ENCODE results near the gene CD302. TPM values are rescaled to one million over a fixed set of nuclear protein-coding genes. Genes with fewer than 3 reads are reported as not detected.
"Not testable (repeated sequence)": the region's sequence is repeated elsewhere in the genome, so short reads cannot be mapped to it uniquely, and the experiment has no call there.

Gene CD302
- total RNA-seq, 8 experiments from 2014 or later: 1.0 to 41.8 (median 4.4) TPM

DNA sequence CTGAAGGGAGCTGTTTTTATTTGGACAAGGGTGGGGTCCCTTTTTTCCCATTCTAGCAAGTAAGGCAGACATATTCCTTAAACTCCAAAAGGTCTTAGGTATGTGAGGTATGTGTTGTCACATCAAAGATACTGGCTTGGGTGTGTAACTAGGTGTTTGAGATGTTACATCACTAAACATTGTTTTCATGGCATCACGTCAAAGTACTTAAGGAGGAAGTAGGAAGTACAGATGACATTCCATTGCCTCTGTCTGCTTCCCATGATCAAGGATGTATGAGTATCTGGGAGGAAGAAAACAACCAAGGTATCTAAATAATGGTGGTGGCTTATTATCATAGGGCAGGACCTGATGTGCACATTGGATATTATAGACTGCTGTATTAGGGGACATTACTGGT lies 39.3 kb downstream of the CD302 start:
- peak in 1 of 8 experiments; percentile 63 for ATAC-seq (replicated peaks in 6 of 8)
- no peak overlapping the region for H3K27ac ChIP-seq

DNA sequence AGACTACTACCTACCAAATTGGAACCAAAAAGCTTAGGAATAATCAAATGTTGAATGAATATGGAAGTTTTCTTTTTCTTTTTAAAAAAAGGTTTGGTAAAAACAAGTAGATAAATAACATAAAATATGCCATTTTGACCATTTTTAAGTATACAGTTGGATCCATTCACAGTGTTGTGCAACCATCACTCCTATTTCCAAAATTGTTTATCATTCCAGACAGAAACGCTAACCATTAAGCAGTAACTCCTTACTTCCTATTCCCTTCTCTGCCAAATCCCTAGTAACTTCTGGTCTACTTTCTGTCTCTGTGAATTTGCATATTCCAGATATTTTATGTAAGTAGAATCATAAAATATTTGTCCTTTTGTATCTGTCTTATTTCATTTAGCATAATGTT lies 39.8 kb downstream of the CD302 start:
- Histone ChIP-seq H3K27ac (no peak overlapping the region), H3K4me1 (replicated peaks in 1 of 2) (no peaks in the 10 kb centered on the region), H3K4me3 (no peak overlapping the region)
- 0 to 100% (median 85%) methylated on average over 1 of the region's 1 CpG; no CpG with 5 or more reads in 2 of the 10 experiments for WGBS, 10 experiments
- ATAC-seq (replicated peaks in 6 of 8): no peak
- in situ Hi-C loops (cut with MboI; ENCODE audit: low pct_unique_long_range_greater_than_20kb in 2 of 9, low sequenced_read_pairs in 9 of 9, unreplicated experiment in 9 of 9): no loop called here

More for the DNA sequence above, 39.3 kb downstream of the CD302 start:
- in situ Hi-C loops (cut with MboI; ENCODE audit: low pct_unique_long_range_greater_than_20kb in 2 of 9, low sequenced_read_pairs in 9 of 9, unreplicated experiment in 9 of 9): no loop called here
- H3K4me1 ChIP-seq (replicated peaks in 1 of 2): no peaks in the 10 kb centered on the region
- no peak overlapping the region for H3K4me3 ChIP-seq
- WGBS, 10 experiments: 80 to 94% (median 92%) methylated on average over 1 of the region's 1 CpG; no CpG with 5 or more reads in 7 of the 10 experiments

DNA sequence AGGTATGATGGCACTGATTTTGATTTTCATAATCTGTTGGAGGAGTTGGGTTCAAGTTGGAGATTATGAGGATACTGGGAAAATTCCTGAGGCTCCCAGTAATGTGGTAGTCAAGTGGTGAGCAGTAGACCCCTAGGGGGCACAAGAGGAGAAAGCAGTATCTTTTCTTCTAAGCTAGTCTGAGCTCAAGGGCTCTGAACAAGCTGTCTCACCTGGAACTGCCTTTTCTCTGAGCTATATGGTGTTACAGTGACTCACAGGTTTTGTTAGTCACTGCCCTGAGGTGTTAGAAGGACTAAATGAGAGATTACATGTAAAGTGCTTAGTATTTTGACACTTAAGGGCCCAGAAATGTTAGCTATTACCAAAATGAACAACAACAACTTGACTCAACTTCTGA lies 42.2 kb downstream of the CD302 start:
- Histone ChIP-seq H3K4me1 (replicated peaks in 1 of 2) (no peaks in the 10 kb centered on the region), H3K27ac (no peak overlapping the region), H3K4me3 (no peak overlapping the region)
- in situ Hi-C loops (cut with MboI; ENCODE audit: low pct_unique_long_range_greater_than_20kb in 2 of 9, low sequenced_read_pairs in 9 of 9, unreplicated experiment in 9 of 9): no loop called here
- peak in 3 of 8 experiments; percentile 51 to 68 (median 62) for ATAC-seq (replicated peaks in 6 of 8)

DNA sequence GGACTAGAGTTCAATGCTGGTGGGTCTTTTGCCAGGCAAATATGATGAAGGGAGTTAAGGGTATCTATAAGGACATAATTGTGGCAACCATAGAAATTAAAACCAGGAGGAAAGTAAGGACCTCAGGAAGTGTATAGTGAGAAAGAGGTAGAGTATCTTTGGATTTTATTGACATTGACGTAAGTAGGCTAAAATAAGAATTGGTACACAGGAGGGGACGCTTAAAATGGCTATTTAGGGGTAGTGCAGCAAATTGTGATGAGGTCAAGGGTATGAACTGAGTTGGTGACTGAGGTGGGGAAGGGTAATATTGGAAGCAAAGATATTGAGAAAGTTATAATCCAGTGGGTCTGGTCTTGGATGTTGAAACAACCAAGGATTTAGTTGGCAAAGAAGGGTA lies 43.0 kb downstream of the CD302 start:
- Histone ChIP-seq H3K4me1 (replicated peaks in 1 of 2) (no peaks in the 10 kb centered on the region), H3K27ac (no peak overlapping the region), H3K4me3 (no peak overlapping the region)
- in situ Hi-C loops (cut with MboI; ENCODE audit: low pct_unique_long_range_greater_than_20kb in 2 of 9, low sequenced_read_pairs in 9 of 9, unreplicated experiment in 9 of 9): no loop called here
- no peak for ATAC-seq (replicated peaks in 6 of 8)
- 92 to 100% (median 100%) methylated on average over 1 to 2 of the region's 2 CpGs; no CpG with 5 or more reads in 1 of the 10 experiments for WGBS, 10 experiments

- no peak overlapping the region for H3K27ac ChIP-seq
- no peak overlapping the region for H3K4me3 ChIP-seq
- no peak for ATAC-seq (replicated peaks in 6 of 8)
- WGBS, 10 experiments: 76 to 100% (median 96%) methylated on average over 1 to 4 of the region's 4 CpGs
- H3K4me1 ChIP-seq (replicated peaks in 1 of 2): no peaks in the 10 kb centered on the region
- in situ Hi-C loops (cut with MboI; ENCODE audit: low pct_unique_long_range_greater_than_20kb in 2 of 9, low sequenced_read_pairs in 9 of 9, unreplicated experiment in 9 of 9): no loop called here
These were observed 44.2 kb downstream of the CD302 start for GRCh38 chr2:159753797-159754196.

DNA sequence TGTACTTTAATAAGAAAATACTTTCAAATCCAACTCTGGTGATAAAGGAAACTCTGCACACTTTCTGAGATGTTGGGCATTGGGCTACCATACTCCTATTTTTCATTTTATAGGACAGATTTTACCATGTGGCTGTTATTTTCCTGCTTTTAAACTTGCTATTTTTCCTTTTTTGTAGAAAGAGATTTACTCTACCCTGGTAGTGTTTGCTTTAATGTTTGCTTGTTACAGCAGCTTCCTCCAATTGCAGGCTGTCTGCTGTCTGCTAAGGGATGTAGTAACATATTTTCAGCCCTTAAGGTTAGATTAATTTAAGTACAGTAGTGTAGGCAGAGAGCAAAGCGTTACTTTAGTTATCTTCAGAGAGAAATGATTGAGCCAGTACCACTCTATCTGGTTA lies 47.1 kb downstream of the CD302 start:
- H3K27ac ChIP-seq: no peak overlapping the region
- 40 to 100% (median 100%) methylated on average over 1 of the region's 1 CpG; no CpG with 5 or more reads in 2 of the 10 experiments for WGBS, 10 experiments
- ATAC-seq (replicated peaks in 6 of 8): no peak
- H3K4me3 ChIP-seq: no peak overlapping the region
- in situ Hi-C loops (cut with MboI; ENCODE audit: low pct_unique_long_range_greater_than_20kb in 2 of 9, low sequenced_read_pairs in 9 of 9, unreplicated experiment in 9 of 9): no loop called here
- H3K4me1 ChIP-seq (replicated peaks in 1 of 2): no peaks in the 10 kb centered on the region

- Histone ChIP-seq H3K27ac (no peak overlapping the region), H3K4me1 (replicated peaks in 1 of 2) (no peaks in the 10 kb centered on the region), H3K4me3 (no peak overlapping the region)
- 80 to 100% (median 94%) methylated on average over 3 to 9 of the region's 9 CpGs; no CpG with 5 or more reads in 1 of the 10 experiments for WGBS, 10 experiments
- ATAC-seq (replicated peaks in 6 of 8): no peak
- in situ Hi-C loops (cut with MboI; ENCODE audit: low pct_unique_long_range_greater_than_20kb in 2 of 9, low sequenced_read_pairs in 9 of 9, unreplicated experiment in 9 of 9): no loop called here
These were observed 49.9 kb downstream of the CD302 start for GRCh38 chr2:159748089-159748488.

GRCh38 chr2:159745237-159745636 lies 52.8 kb downstream of the CD302 start:
- H3K4me3 ChIP-seq; H3K27ac ChIP-seq; ATAC-seq (replicated peaks in 6 of 8); in situ Hi-C loops (cut with MboI; ENCODE audit: low pct_unique_long_range_greater_than_20kb in 2 of 9, low sequenced_read_pairs in 9 of 9, unreplicated experiment in 9 of 9); H3K4me1 ChIP-seq (replicated peaks in 1 of 2): not testable (repeated sequence)
- 90 to 100% (median 100%) methylated on average over 1 to 11 of the region's 11 CpGs; no CpG with 5 or more reads in 2 of the 10 experiments for WGBS, 10 experiments

DNA sequence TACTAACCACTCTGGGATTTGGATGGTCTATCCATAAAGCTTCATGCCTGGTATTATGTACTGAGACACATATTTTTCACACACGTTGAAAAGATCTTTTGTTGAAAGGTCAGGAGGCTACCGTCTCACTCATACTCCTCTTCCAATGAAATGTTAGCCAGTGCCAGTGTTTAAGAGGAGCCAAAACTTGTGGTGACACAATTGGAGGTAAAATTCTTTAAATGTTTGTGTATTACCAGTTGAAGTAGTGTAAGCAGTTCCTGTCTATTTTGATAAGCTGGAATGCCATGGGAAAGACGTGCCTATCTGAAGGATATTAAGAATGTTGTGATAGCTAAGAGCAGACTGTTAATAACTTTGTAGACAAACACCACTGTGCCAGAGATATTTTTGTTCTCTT lies 53.6 kb downstream of the CD302 start:
- ATAC-seq (replicated peaks in 6 of 8): no peak
- in situ Hi-C loops (cut with MboI; ENCODE audit: low pct_unique_long_range_greater_than_20kb in 2 of 9, low sequenced_read_pairs in 9 of 9, unreplicated experiment in 9 of 9): no loop called here
- WGBS, 10 experiments: 25 to 100% (median 91%) methylated on average over 1 to 3 of the region's 3 CpGs; no CpG with 5 or more reads in 1 of the 10 experiments
- H3K27ac ChIP-seq: no peak overlapping the region
- no peak overlapping the region for H3K4me3 ChIP-seq
- no peaks in the 10 kb centered on the region for H3K4me1 ChIP-seq (replicated peaks in 1 of 2)

DNA sequence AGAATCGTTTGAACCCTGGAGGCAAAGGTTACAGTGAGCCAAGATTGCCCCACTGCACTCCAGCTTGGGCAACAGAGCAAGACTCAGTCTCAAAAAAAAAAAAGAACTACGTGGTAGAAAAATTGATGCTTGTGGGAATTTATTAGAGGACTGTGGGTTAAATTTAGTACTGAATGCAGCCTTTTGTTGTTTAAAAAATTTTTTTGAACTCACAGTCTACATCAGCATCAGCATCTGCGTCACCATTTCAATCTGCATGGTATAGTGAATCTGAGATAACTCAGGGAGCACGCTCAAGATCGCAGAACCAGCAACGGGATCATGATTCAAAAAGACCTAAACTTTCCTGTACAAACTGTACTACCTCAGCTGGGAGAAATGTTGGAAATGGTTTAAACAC lies 55.2 kb downstream of the CD302 start:
- Histone ChIP-seq H3K27ac (no peak overlapping the region), H3K4me1 (replicated peaks in 1 of 2) (no peaks in the 10 kb centered on the region), H3K4me3 (no peak overlapping the region)
- 90 to 100% (median 98%) methylated on average over 2 to 6 of the region's 6 CpGs; no CpG with 5 or more reads in 1 of the 10 experiments for WGBS, 10 experiments
- in situ Hi-C loops (cut with MboI; ENCODE audit: low pct_unique_long_range_greater_than_20kb in 2 of 9, low sequenced_read_pairs in 9 of 9, unreplicated experiment in 9 of 9): no loop called here
- no peak for ATAC-seq (replicated peaks in 6 of 8)

DNA sequence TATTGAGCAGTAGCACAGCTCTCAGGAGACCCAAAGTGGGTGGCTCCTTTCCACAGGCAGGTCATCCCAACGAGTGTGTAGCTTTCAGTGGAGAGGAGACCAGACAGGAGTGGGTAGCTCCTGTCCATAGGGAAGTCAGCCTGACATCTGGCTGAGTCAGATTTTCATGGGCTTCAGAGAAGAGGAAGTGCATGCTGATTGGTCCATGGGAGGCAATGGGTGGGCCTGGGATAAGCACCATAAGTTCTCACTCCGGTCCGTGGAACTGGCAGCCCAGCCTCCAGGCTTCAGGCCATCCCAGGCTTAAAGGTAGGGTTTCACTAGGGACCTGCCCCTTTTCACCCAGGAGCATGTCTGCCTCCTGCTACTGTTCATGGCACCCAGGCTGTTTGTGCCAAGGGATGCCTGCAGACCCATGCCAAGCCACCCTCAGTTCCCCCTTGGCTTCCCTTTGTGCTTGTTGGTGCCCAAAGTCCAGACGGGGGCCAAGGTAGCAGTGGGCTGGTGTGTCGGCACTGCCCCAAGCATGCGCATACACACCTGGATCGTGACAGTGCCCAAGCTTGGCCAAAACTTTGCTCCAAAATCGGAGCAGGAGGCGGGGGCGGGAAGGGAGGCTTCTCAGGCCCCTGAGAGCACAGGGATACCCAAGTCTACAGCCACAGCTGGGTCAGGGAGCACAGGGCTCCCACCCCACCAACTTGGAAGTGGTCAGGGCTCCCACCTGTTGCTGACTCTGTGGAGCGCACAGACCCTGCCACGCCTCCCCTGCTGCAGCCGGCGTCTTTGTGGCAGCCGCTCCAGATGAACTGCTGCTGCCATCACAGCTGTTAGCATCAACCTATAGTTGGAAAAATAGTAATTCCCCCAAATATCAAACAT lies 59.3 kb downstream of the CD302 start:
- WGBS, 10 experiments: 91 to 100% (median 93%) methylated on average over 1 to 9 of the region's 15 CpGs; no CpG with 5 or more reads in 6 of the 10 experiments
- H3K4me1 ChIP-seq (replicated peaks in 1 of 2): no peaks in the 10 kb centered on the region

DNA sequence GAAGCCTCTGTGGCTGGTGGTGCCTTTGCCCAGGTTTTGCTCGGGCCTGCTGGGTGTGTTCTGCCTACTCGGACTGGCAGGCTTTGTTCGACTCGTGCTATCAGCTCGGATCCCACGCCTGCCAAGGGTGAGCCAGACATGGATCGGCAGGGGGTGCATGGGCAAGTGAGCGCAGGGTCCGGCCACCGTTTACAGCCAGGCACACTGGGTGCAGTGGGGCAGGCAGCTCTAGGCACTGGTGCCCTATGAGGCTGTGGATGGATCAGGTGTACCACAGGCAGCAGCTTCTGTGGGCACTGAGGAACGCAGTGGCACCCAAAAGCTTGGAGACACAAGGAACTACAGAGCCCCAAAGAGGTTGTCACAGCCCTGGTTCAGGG lies 60.1 kb downstream of the CD302 start:
- no peak overlapping the region for H3K27ac ChIP-seq
- no peak overlapping the region for H3K4me3 ChIP-seq
- no peak for ATAC-seq (replicated peaks in 6 of 8)
- 94 to 100% (median 100%) methylated on average over 1 to 6 of the region's 11 CpGs; no CpG with 5 or more reads in 6 of the 10 experiments for WGBS, 10 experiments
- H3K4me1 ChIP-seq (replicated peaks in 1 of 2): no peaks in the 10 kb centered on the region
- in situ Hi-C loops (cut with MboI; ENCODE audit: low pct_unique_long_range_greater_than_20kb in 2 of 9, low sequenced_read_pairs in 9 of 9, unreplicated experiment in 9 of 9): no loop called here

More for the DNA sequence above, 59.3 kb downstream of the CD302 start:
- H3K27ac ChIP-seq: no peak overlapping the region
- H3K4me3 ChIP-seq: no peak overlapping the region
- in situ Hi-C loops (cut with MboI; ENCODE audit: low pct_unique_long_range_greater_than_20kb in 2 of 9, low sequenced_read_pairs in 9 of 9, unreplicated experiment in 9 of 9): no loop called here
- peak in 4 of 8 experiments; percentile 15 to 32 (median 24) for ATAC-seq (replicated peaks in 6 of 8)

DNA sequence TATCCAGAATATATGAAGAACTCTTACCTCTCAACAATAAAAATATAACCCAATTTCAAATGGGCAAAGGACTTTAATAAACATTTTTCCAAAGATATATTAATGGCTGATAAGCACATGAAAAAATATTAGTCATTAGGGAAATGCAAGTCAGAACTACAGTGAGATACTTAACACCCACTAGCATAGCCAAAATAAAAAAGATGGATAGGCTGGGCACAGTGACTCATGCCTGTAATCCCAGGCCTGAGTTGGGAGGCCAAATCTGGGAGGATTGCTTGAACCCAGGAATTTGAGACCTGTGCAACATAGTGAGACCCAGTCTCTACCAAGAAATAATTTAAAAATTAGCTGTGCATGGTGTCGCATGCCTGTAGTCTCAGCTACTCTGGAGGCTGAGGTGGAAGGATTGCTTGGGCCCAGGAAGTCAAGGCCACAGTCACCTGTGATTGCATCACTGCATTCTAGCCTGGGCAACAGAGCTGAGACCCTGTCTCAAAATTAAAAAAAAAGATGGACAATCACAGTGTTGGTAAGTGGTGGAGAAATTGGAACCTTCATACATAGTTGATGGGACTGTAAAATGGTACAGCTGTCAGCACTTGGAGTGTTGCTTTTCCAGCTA lies 60.6 kb downstream of the CD302 start:
- no peak overlapping the region for H3K4me3 ChIP-seq
- peak in 2 of 8 experiments; percentile 22 to 38 for ATAC-seq (replicated peaks in 6 of 8)
- 89 to 100% (median 100%) methylated on average over 1 of the region's 1 CpG; no CpG with 5 or more reads in 7 of the 10 experiments for WGBS, 10 experiments
- in situ Hi-C loops (cut with MboI; ENCODE audit: low pct_unique_long_range_greater_than_20kb in 2 of 9, low sequenced_read_pairs in 9 of 9, unreplicated experiment in 9 of 9): no loop called here
- no peaks in the 10 kb centered on the region for H3K4me1 ChIP-seq (replicated peaks in 1 of 2)
- no peak overlapping the region for H3K27ac ChIP-seq

Data from motor neuron (in vitro differentiated cells).